HCT116 (cell line): Measurements from ENCODE around the gene IGSF3. TPM values are rescaled to one million over a fixed set of nuclear protein-coding genes. Genes with fewer than 3 reads are reported as not detected.
"Not testable (repeated sequence)": the region's sequence is repeated elsewhere in the genome, so short reads cannot be mapped to it uniquely, and the experiment has no call there.

Experiments
- ATAC-seq: fragments of 200-7000 bp; cut with Tn5 transposase; 2 replicates; pipeline ENCODE4 v1.9.1; 2020; ENCODE audit warnings: mild to moderate bottlenecking, moderate library complexity
- BruUV-seq: library from RNA; stranded (reverse); fragments of 400-500 nt; replicated peaks from 2 replicates; lab custom pipeline; 2021; lab: Mats Ljungman, UMichigan
- CTCF ChIA-PET: fragments of 300-600 bp; sonication (Branson Sonifier 250); formaldehyde crosslinking; loops from one replicate; lab custom pipeline; 2021; ENCODE audit warnings: antibody characterized with exemption; lab: Charles Lee
- POLR2A ChIA-PET: fragments of 300-600, 350-600 bp; sonication (Branson Sonifier 250); formaldehyde crosslinking; loops from one replicate; lab custom pipeline; 2021; ENCODE audit warnings: antibody characterized with exemption; lab: Charles Lee
- RAD21 ChIA-PET, 2 experiments: fragments of 300-600 bp; sonication (Branson Sonifier 250); formaldehyde crosslinking; loops; one replicate each; lab custom pipeline; 2023; ENCODE audit warnings: low total read pairs in 2 of 2; ENCODE audit not compliant: uncharacterized antibody in 2 of 2, unreplicated experiment in 2 of 2, low non-redundant PET in 1 of 2; lab: Charles Lee
- DNase-seq: peaks from one replicate; pipeline ENCODE4 v3.0.0-alpha.2; 2010; ENCODE audit warnings: low read depth, low spot score
- H2AFZ ChIP-seq: fragments of 200-600 bp; shearing (Covaris generic), sonication (generic); 2 replicates; pipeline ENCODE4 v1.6.1; 2017; ENCODE audit warnings: low read depth, mixed run types, mixed read lengths, antibody characterized with exemption, low read length; ENCODE audit not compliant: poor library complexity, severe bottlenecking
- H3K27ac ChIP-seq: 2 replicates; pipeline ENCODE4 v1.5.1; 2012; ENCODE audit warnings: low read depth, low read length
- H3K27me3 ChIP-seq: fragments of 200-600 bp; sonication (generic); 2 replicates; pipeline ENCODE4 v1.6.1; 2016; ENCODE audit warnings: mixed run types, low read length, mixed read lengths; ENCODE audit not compliant: insufficient read depth
- H3K36me3 ChIP-seq, 2 experiments: fragments of 200-500 bp in 1 of 2; fragments of 200-600 bp in 1 of 2; sonication (Bioruptor generic) in 1 of 2; sonication (generic) in 1 of 2; 2 replicates each; pipeline versions ENCODE4 v1.5.1 to v1.6.1; 2014 to 2016; ENCODE audit warnings: low read length in 2 of 2, inconsistent platforms in 1 of 2, mixed read lengths in 1 of 2, mixed run types in 1 of 2; ENCODE audit not compliant: insufficient read depth in 2 of 2, control insufficient read depth in 1 of 2
- H3K4me1 ChIP-seq, 2 experiments: fragments of 200-600 bp in 1 of 2; sonication (generic) in 1 of 2; 2 replicates each; pipeline versions ENCODE4 v1.5.1 to v1.6.1; 2012 to 2017; ENCODE audit warnings: low read length in 2 of 2, inconsistent platforms in 1 of 2, mild to moderate bottlenecking in 1 of 2, mixed read lengths in 1 of 2, mixed run types in 1 of 2, moderate library complexity in 1 of 2; ENCODE audit not compliant: insufficient read depth in 2 of 2, control insufficient read depth in 1 of 2
- H3K4me2 ChIP-seq: fragments of 200-600 bp; sonication (generic); 2 replicates; pipeline ENCODE4 v1.6.1; 2017; ENCODE audit warnings: mixed run types, low read length, mixed read lengths
- H3K4me3 ChIP-seq, 2 experiments: fragments of 200-600 bp in 1 of 2; sonication (generic) in 1 of 2; replicated peaks in 1 of 2; 2 replicates each; pipeline ENCODE4 v1.5.1; 2011 to 2016; ENCODE audit warnings: low read length in 2 of 2, control low read depth in 1 of 2, low read depth in 1 of 2, mild to moderate bottlenecking in 1 of 2, mixed read lengths in 1 of 2, mixed run types in 1 of 2
- H3K79me2 ChIP-seq: fragments of 200-600 bp; sonication (generic); 2 replicates; pipeline ENCODE4 v1.6.1; 2017; ENCODE audit warnings: mild to moderate bottlenecking, mixed run types, low read length, moderate library complexity, mixed read lengths; ENCODE audit not compliant: insufficient read depth
- H3K9ac ChIP-seq: fragments of 200-600 bp; sonication (generic); 2 replicates; pipeline ENCODE4 v1.6.1; 2016; ENCODE audit warnings: low read length, mixed read lengths
- H3K9me2 ChIP-seq: fragments of 200-600 bp; sonication (generic), shearing (Covaris generic); 2 replicates; pipeline ENCODE4 v1.6.1; 2017; ENCODE audit warnings: mixed run types, mild to moderate bottlenecking, moderate library complexity; ENCODE audit not compliant: insufficient read depth
- H3K9me3 ChIP-seq, 2 experiments: fragments of 200-500 bp in 1 of 2; fragments of 200-600 bp in 1 of 2; sonication (Bioruptor generic) in 1 of 2; sonication (generic) in 1 of 2; 2 replicates each; pipeline ENCODE4 v1.6.1; 2014 to 2017; ENCODE audit warnings: low read length in 2 of 2, mixed read lengths in 2 of 2, inconsistent platforms in 1 of 2, low read depth in 1 of 2, mild to moderate bottlenecking in 1 of 2, mixed run types in 1 of 2, moderate library complexity in 1 of 2; ENCODE audit not compliant: control insufficient read depth in 1 of 2, insufficient read depth in 1 of 2
- H4K20me1 ChIP-seq: fragments of 200-600 bp; sonication (generic), shearing (Covaris generic); 2 replicates; pipeline ENCODE4 v1.6.1; 2017; ENCODE audit warnings: mixed run types, mild to moderate bottlenecking, moderate library complexity; ENCODE audit not compliant: insufficient read depth
- CEBPB ChIP-seq: IDR thresholded peaks from 2 replicates; pipeline ENCODE4 v1.6.1; 2012; ENCODE audit warnings: low read depth
- EGR1 ChIP-seq: IDR thresholded peaks from 2 replicates; pipeline ENCODE4 v1.6.1; 2012; ENCODE audit warnings: low read depth
- EZH2 ChIP-seq: fragments of 200-600 bp; sonication (generic); IDR thresholded peaks from 2 replicates; pipeline ENCODE4 v1.6.1; 2017; ENCODE audit warnings: antibody characterized with exemption, mixed run types
- EZH2phosphoT487 ChIP-seq: fragments of 200-600 bp; IDR thresholded peaks from 2 replicates; pipeline ENCODE4 v1.6.1; 2018; ENCODE audit warnings: antibody characterized with exemption, borderline replicate concordance
- FOSL1 ChIP-seq: IDR thresholded peaks from 2 replicates; pipeline ENCODE4 v1.6.1; 2012; ENCODE audit warnings: low read depth
- JUND ChIP-seq: IDR thresholded peaks from 2 replicates; pipeline ENCODE4 v1.6.1; 2012
- POLR2A ChIP-seq: IDR thresholded peaks from 2 replicates; pipeline ENCODE4 v1.7.0; 2011; ENCODE audit warnings: borderline replicate concordance; ENCODE audit not compliant: insufficient read depth, insufficient read length; ENCODE audit errors: extremely low read depth
- POLR2AphosphoS5 ChIP-seq: IDR thresholded peaks from 2 replicates; pipeline ENCODE4 v1.6.1; 2011; ENCODE audit warnings: mild to moderate bottlenecking, low read depth, low read length, moderate library complexity
- RAD21 ChIP-seq: IDR thresholded peaks from 2 replicates; pipeline ENCODE4 v1.6.1; 2012; ENCODE audit warnings: low read depth, mild to moderate bottlenecking
- SIN3A ChIP-seq: IDR thresholded peaks from 2 replicates; pipeline ENCODE4 v1.6.1; 2012; ENCODE audit warnings: low read depth
- SP1 ChIP-seq: IDR thresholded peaks from 2 replicates; pipeline ENCODE4 v1.6.1; 2012; ENCODE audit warnings: low read depth
- SRF ChIP-seq: IDR thresholded peaks from 2 replicates; pipeline ENCODE4 v1.6.1; 2012; ENCODE audit warnings: low read depth
- TCF7L2 ChIP-seq: IDR thresholded peaks from 2 replicates; pipeline ENCODE4 v1.7.0; 2011; ENCODE audit warnings: borderline replicate concordance, inconsistent platforms; ENCODE audit not compliant: insufficient read depth, insufficient read length; ENCODE audit errors: extremely low read depth
- ZFX ChIP-seq: fragments of 450-650 bp; IDR thresholded peaks from 2 replicates; pipeline ENCODE4 v1.6.1; 2017
- ZNF274 ChIP-seq: fragments of 200-500 bp; sonication (Bioruptor generic); IDR thresholded peaks from 2 replicates; pipeline ENCODE4 v1.6.1; 2014; ENCODE audit warnings: mild to moderate bottlenecking, low read depth, low read length, inconsistent platforms
- intact Hi-C: fragments of 100-400 bp; cut with micrococcal nuclease; formaldehyde crosslinking; loops from 2 replicates; pipeline ENCODE4 v1.10.0; 2022
- total RNA-seq: library from RNA; stranded (reverse); gene quantifications from one replicate; pipeline ENCODE4 v1.2.1, GENCODE V29; 2021; ENCODE audit not compliant: unreplicated experiment
- TF ChIP-seq, protein P1 (sequence below), 3 experiments: fragments of 200-600 bp in 1 of 3; sonication (generic) in 1 of 3; IDR thresholded peaks in 2 of 3; conservative IDR thresholded peaks in 1 of 3; 2 replicates each; pipeline ENCODE4 v1.5.1; 2012 to 2017; ENCODE audit warnings: low read depth in 2 of 3, low read length in 2 of 3, antibody characterized with exemption in 1 of 3, borderline replicate concordance in 1 of 3, control low read depth in 1 of 3, mild to moderate bottlenecking in 1 of 3, mixed read lengths in 1 of 3, mixed run types in 1 of 3, moderate library complexity in 1 of 3; ENCODE audit not compliant: insufficient read depth in 1 of 3
- TF ChIP-seq, protein P2 (sequence below): IDR thresholded peaks from 2 replicates; pipeline ENCODE4 v1.6.1; 2012

The IGSF3 gene
- total RNA-seq, 1 experiment from 2014 or later: 18.6 TPM

DNA sequence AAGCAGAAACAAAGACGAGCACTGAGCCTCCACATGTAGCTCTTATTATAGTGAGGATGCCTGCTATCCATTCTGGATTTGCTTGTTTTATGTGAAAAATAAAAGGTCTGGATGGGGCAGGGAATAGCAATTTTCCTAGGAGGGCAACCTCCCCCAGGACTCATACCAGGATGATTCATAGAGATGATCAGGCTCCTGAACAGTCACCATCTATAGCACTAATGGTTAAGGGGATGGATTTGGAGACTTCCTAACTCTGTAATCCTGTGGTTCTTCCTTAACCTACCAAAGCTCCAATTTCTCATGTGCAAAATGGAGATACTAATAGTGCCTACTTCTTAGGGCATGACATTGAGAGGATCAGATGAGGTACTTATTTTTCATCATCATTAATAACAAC, 62.2 kb downstream of the IGSF3 start:
- Histone ChIP-seq H4K20me1 (no peaks in the 10 kb centered on the region), H3K4me1 (no peaks in the 10 kb centered on the region), H3K9ac (no peak overlapping the region), H3K9me3 (no peaks in the 10 kb centered on the region), H3K79me2 (no peaks in the 10 kb centered on the region), H3K27ac (no peak overlapping the region)
- no TSS peak for BruUV-seq
- DNase-seq: no peak
- TF ChIP-seq CEBPB: no peak
- TF ChIP-seq EZH2phosphoT487: no peak
- no peak for TF ChIP-seq POLR2AphosphoS5
- TF ChIP-seq, protein P1, sequence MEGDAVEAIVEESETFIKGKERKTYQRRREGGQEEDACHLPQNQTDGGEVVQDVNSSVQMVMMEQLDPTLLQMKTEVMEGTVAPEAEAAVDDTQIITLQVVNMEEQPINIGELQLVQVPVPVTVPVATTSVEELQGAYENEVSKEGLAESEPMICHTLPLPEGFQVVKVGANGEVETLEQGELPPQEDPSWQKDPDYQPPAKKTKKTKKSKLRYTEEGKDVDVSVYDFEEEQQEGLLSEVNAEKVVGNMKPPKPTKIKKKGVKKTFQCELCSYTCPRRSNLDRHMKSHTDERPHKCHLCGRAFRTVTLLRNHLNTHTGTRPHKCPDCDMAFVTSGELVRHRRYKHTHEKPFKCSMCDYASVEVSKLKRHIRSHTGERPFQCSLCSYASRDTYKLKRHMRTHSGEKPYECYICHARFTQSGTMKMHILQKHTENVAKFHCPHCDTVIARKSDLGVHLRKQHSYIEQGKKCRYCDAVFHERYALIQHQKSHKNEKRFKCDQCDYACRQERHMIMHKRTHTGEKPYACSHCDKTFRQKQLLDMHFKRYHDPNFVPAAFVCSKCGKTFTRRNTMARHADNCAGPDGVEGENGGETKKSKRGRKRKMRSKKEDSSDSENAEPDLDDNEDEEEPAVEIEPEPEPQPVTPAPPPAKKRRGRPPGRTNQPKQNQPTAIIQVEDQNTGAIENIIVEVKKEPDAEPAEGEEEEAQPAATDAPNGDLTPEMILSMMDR (IDR thresholded peaks at IDR 0.05 in 2 of 3, conservative IDR thresholded peaks at IDR 0.05 in 1 of 3; ENCODE audit: borderline replicate concordance in 1 of 3, insufficient read depth in 1 of 3, low read depth in 2 of 3, low read length in 2 of 3): no peak
- no peak for TF ChIP-seq TCF7L2
- TF ChIP-seq EZH2: no peak
- no peak for TF ChIP-seq FOSL1
- no peak for TF ChIP-seq ZNF274
- TF ChIP-seq SRF: no peak
- no peak for TF ChIP-seq SP1
- no peak for TF ChIP-seq EGR1
- no peak for TF ChIP-seq SIN3A
- TF ChIP-seq, protein P2, sequence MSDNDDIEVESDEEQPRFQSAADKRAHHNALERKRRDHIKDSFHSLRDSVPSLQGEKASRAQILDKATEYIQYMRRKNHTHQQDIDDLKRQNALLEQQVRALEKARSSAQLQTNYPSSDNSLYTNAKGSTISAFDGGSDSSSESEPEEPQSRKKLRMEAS: no peak
- TF ChIP-seq POLR2A: no peak
- TF ChIP-seq ZFX: no peak
- no peak for TF ChIP-seq RAD21
- no peak for TF ChIP-seq JUND
- TF ChIP-seq, all 23 proteins: peak for 0
- CTCF ChIA-PET: no interaction called here
- RAD21 ChIA-PET: no interaction called here
- intact Hi-C loops: no loop called here
- ATAC-seq: no peak
- H3K4me3 ChIP-seq: no peak overlapping the region
- no peak overlapping the region for H3K4me2 ChIP-seq
- H3K9me2 ChIP-seq: no peaks in the 10 kb centered on the region
- no peak overlapping the region for H2AFZ ChIP-seq
- POLR2A ChIA-PET: no interaction called here
- H3K27me3 ChIP-seq: no peaks in the 10 kb centered on the region
- no peaks in the 10 kb centered on the region for H3K36me3 ChIP-seq

DNA sequence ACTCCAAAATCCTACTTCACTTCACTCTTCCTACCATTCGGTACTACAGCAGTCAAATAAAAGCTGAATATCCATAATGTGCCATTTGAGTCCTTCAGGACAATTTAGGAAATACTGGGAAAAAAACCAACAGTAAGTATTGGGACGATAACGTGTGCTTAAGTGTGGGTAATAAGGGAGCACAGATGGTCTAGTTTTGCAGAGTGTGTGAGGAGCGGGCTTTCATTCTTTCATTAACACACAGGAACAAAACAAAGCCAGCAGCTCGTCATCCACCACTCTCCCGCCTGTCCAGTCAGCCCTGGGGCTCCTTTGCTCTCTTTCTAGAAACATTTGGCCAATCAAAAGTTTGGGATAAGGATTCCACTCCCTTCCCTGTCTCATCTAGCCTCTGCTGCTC, 63.1 kb downstream of the IGSF3 start:
- H4K20me1 ChIP-seq, ATAC-seq, H3K79me2 ChIP-seq, CTCF ChIA-PET, H3K9me2 ChIP-seq, BruUV-seq, RAD21 ChIA-PET, H3K4me3 ChIP-seq, POLR2A ChIA-PET, H3K27me3 ChIP-seq, H3K4me1 ChIP-seq, H3K9ac ChIP-seq, intact Hi-C loops, H2AFZ ChIP-seq, H3K9me3 ChIP-seq, H3K27ac ChIP-seq, H3K4me2 ChIP-seq, DNase-seq, H3K36me3 ChIP-seq: not testable (repeated sequence)

DNA sequence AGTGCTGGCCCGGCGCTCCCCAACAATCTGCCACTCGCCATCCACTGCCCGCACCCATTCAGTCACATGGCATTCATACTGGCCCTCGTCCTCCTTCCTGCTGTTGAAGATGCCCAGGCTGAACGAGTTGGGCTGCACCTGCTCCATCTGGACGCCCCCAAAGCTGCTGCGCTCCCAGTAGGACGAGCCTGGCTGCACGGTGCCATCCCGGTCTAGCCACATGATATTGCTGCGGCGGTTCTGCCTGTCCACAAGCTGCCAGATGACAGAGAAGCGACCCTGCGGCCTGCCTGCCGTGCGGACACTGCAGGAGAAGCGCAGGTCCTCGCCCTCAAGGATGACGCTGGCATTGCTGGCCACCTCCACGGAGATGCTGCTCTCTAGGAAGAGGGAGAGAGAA, 63.9 kb downstream of the IGSF3 start:
- H3K27me3 ChIP-seq, H3K79me2 ChIP-seq, DNase-seq, H2AFZ ChIP-seq, H3K36me3 ChIP-seq, H3K27ac ChIP-seq, H3K4me1 ChIP-seq, POLR2A ChIA-PET, H4K20me1 ChIP-seq, H3K9me3 ChIP-seq, H3K4me2 ChIP-seq, BruUV-seq, H3K4me3 ChIP-seq, intact Hi-C loops, CTCF ChIA-PET, RAD21 ChIA-PET, H3K9ac ChIP-seq, H3K9me2 ChIP-seq, ATAC-seq: not testable (repeated sequence)
